Ascending aorta (tissue), 2 donors: ENCODE results near the gene DIDO1. TPM values are rescaled to one million over a fixed set of nuclear protein-coding genes. Genes with fewer than 3 reads are reported as not detected.
A peak's percentile ranks its signal among the peaks of the same experiment; 100 is the strongest.

Source experiments
- DNase-seq, 2 donors: peaks; one replicate each; pipeline ENCODE4 v3.0.0-alpha.2; 2019; ENCODE audit warnings: low spot score in 2 of 2
- H3K27ac ChIP-seq, 2 donors: fragments of 200-600 bp; sonication (generic); one replicate each; pipeline ENCODE4 v1.5.1; 2016 to 2017; ENCODE audit warnings: mild to moderate bottlenecking in 1 of 2
- H3K27me3 ChIP-seq: fragments of 200-600 bp; sonication (generic); one replicate; pipeline ENCODE4 v1.5.1; 2017
- H3K36me3 ChIP-seq, 2 donors: fragments of 200-600 bp; sonication (generic); one replicate each; pipeline ENCODE4 v1.5.1; 2016
- H3K4me1 ChIP-seq, 2 donors: fragments of 200-600 bp; sonication (generic); one replicate each; pipeline ENCODE4 v1.5.1; 2016 to 2017; ENCODE audit warnings: mild to moderate bottlenecking in 1 of 2
- H3K4me3 ChIP-seq, 2 donors: fragments of 200-600 bp; sonication (generic); one replicate each; pipeline ENCODE4 v1.5.1; 2016 to 2017; ENCODE audit warnings: mild to moderate bottlenecking in 1 of 2
- H3K9me3 ChIP-seq, 2 donors: fragments of 200-600 bp; sonication (generic); one replicate each; pipeline ENCODE4 v1.5.1; 2016
- intact Hi-C: fragments of 100-400 bp; cut with DNase I; formaldehyde crosslinking; loops from one replicate; pipeline ENCODE4 v1.15.1; 2023
- total RNA-seq: library from RNA; depleted of rRNA; stranded (reverse); fragments of >200 nt; gene quantifications from one replicate; pipeline ENCODE4 v1.1.0, GENCODE V29; 2016
- TF ChIP-seq, protein P1 (sequence below), 3 experiments: fragments of 200-600 bp in 2 of 3; fragments of 450-650 bp in 1 of 3; sonication (generic) in 2 of 3; IDR thresholded peaks; one replicate each; pipeline ENCODE4 v1.5.1; 2016 to 2019; ENCODE audit warnings: antibody characterized with exemption in 3 of 3, mild to moderate bottlenecking in 1 of 3, moderate library complexity in 1 of 3

Gene DIDO1
- total RNA-seq, 1 donor from 2014 or later: 42.4 TPM

DNA sequence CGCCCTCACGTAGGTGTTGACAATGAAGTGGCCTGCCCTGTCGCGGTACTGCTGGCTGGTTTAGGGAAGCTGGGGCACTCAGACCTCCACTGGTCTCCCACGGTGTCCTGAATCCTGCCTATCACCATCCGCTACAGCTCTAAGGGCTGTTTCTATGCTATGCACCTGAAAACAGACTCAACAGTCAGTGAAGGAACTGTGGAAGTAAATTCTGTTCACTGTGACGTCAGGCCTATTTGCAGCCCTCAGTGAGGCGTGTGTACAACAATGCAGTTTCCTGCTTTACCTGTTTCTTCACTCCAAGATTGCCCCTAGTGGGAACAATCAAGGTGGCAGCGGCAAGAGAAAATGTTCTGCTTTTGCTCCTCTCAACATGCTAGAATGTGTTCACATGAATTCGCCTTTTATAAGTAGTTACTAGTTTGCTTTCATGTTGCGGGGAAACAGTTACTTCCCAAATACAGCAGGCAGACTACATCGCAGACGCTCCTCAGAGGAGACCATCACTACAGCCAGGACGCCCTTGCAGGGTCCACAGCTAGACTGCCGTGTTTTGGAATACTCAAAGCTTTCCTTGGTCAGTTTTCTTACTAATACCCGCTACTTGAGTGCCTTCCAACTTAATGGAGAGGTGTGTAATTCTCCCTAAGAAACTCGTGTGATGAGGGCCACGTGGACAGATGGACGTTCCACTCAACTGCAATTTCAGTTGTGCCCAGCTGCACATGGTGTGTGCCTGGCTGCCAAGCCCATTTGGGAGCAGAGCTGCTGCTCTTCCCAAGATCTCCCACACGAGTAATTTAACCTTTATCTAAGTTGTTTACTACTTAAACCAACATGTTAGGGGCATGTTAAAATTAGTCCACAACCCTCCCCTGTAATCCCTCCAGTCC, 25.4 kb downstream of the DIDO1 start:
- Histone ChIP-seq H3K4me1 (peaks cover 8 to 26% of the 10 kb centered on the region in 2 donors), H3K9me3 (no peaks in the 10 kb centered on the region), H3K27ac (no peak overlapping the region), H3K27me3 (no peaks in the 10 kb centered on the region), H3K4me3 (no peak overlapping the region), H3K36me3 (peaks cover 33 to 59% of the 10 kb centered on the region in 2 donors)
- no peak for DNase-seq
- TF ChIP-seq, protein P1, sequence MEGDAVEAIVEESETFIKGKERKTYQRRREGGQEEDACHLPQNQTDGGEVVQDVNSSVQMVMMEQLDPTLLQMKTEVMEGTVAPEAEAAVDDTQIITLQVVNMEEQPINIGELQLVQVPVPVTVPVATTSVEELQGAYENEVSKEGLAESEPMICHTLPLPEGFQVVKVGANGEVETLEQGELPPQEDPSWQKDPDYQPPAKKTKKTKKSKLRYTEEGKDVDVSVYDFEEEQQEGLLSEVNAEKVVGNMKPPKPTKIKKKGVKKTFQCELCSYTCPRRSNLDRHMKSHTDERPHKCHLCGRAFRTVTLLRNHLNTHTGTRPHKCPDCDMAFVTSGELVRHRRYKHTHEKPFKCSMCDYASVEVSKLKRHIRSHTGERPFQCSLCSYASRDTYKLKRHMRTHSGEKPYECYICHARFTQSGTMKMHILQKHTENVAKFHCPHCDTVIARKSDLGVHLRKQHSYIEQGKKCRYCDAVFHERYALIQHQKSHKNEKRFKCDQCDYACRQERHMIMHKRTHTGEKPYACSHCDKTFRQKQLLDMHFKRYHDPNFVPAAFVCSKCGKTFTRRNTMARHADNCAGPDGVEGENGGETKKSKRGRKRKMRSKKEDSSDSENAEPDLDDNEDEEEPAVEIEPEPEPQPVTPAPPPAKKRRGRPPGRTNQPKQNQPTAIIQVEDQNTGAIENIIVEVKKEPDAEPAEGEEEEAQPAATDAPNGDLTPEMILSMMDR (IDR thresholded peaks at IDR 0.05): no peak
- intact Hi-C loops: loop anchor here (1.0 to 2.0 kb wide), 3 partner anchors 24 to 108 kb away; no protein-coding TSS in a partner anchor

DNA sequence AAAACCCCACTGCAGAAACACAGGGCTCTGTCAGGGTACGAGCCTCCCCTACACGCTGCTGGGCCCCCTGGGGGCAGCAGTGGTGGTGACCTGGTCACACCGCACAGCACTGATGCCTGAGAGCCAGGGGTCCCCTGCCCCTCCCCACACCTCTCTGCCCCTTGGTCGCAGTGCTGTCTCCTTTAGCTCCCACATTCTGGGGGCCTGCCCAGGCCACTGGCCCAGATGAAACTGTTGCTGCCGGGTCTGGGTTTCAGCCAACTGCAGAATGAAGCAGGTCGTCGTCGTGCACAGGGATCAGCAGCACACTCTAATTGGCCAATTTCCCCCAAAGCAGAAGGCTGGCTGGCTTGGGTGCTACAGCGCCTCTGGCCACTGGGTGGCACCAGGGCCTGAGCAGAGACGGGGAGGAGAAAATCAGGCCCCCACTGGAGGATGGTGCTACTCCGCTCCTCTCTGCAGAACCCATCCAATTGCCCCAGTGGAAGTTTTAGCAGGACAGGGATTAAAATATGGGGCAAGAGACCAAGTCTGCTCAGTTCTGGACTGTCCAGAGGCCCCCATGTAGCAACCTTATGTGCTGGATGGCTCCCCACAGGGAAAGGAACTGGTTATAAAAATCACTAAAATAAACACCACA, 26.1 kb downstream of the DIDO1 start:
- Histone ChIP-seq H3K4me3 (no peak overlapping the region), H3K36me3 (peaks cover 30 to 59% of the 10 kb centered on the region in 2 donors)

GRCh38 chr20:62899633-62900051, 26.7 kb downstream of the DIDO1 start:
- intact Hi-C loops: loop anchor here (1.0 to 2.0 kb wide), 3 partner anchors 23 to 110 kb away; no protein-coding TSS in a partner anchor
- TF ChIP-seq, protein P1 (IDR thresholded peaks at IDR 0.05): no peak
- H3K36me3 ChIP-seq: peaks cover 33 to 57% of the 10 kb centered on the region in 2 donors
- peaks cover 8 to 26% of the 10 kb centered on the region in 2 donors for H3K4me1 ChIP-seq
- H3K27ac ChIP-seq: no peak overlapping the region
- no peaks in the 10 kb centered on the region for H3K9me3 ChIP-seq
- no peak for DNase-seq
- no peak overlapping the region for H3K4me3 ChIP-seq
- no peaks in the 10 kb centered on the region for H3K27me3 ChIP-seq

More for the DNA sequence above, 26.1 kb downstream of the DIDO1 start:
- intact Hi-C loops: loop anchor here (1.0 to 2.0 kb wide), 3 partner anchors 23 to 109 kb away; no protein-coding TSS in a partner anchor
- Histone ChIP-seq H3K9me3 (no peaks in the 10 kb centered on the region), H3K4me1 (peaks cover 8 to 26% of the 10 kb centered on the region in 2 donors), H3K27me3 (no peaks in the 10 kb centered on the region), H3K27ac (no peak overlapping the region)
- TF ChIP-seq, protein P1 (IDR thresholded peaks at IDR 0.05): peak; percentile 88 to 95 (median 93)
- peak; percentile 23 to 85 for DNase-seq

DNA sequence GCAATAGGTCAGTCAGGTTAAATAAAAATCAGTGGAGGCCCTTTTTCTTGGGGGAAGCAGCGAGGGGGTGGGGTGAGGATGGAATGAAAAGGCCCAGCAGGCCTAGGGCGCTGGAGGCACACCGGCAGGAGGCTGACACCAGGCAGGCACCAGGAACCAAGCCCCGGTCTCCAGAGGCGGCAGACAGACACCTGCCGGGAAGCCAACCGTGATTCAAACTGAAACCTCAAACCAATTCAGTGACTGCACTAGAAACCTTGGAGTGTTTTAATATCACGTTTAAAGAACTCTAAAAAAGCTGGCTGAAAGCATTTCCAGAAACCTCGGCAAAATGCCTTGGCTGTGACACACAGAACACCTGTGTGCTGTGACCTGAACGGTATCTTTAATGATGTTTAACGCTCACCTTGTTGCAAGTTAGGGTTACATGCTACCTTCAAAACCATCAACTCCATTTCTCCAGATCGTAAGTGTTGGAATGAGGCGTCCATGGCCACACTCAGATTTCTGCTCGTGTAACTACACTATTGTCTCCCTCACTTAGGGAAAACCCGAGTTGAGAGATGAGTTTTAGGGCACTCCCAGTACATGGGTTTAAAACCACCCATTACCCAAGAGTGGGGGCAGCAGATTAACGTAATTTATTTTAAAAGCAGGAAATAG, 27.2 kb downstream of the DIDO1 start:
- no peak overlapping the region for H3K4me3 ChIP-seq
- no peaks in the 10 kb centered on the region for H3K27me3 ChIP-seq
- intact Hi-C loops: no loop called here
- no peak overlapping the region for H3K27ac ChIP-seq
- H3K4me1 ChIP-seq: peaks cover 8 to 26% of the 10 kb centered on the region in 2 donors
- H3K9me3 ChIP-seq: no peaks in the 10 kb centered on the region
- peaks cover 35 to 57% of the 10 kb centered on the region in 2 donors for H3K36me3 ChIP-seq
- DNase-seq: no peak
- TF ChIP-seq, protein P1 (IDR thresholded peaks at IDR 0.05): no peak
